ENCODE data around the gene TACC2. TPM values are rescaled to one million over a fixed set of nuclear protein-coding genes. Genes with fewer than 3 reads are reported as not detected.
"Not testable (repeated sequence)": the region's sequence is repeated elsewhere in the genome, so short reads cannot be mapped to it uniquely, and the experiment has no call there.

The TACC2 gene
- total RNA-seq, 2 donors from 2014 or later, result 210 to 237 TPM

DNA sequence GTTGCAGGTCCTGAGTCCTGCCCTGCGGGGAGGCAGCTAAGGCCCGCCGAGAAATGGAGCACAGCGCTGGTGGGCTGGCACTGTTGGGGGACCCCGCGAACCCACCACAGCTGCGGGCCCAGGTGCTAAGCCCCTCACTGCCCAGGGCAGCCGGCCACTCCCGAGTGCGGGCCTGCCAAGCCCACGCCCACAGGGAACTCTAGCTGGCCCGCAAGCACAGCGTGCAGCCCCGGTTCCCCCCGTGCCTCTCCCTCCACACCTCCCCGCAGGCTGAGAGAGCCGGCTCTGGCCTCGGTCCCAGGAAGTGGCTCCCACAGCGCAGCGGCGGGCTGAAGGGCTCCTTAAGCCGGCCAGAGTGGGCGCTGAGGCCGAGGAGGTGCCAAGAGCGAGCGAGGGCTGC lies 10.5 kb upstream of the TACC2 start:
- DNase-seq, result no peak
- intact Hi-C loops (cut with DNase I), result loop anchor here in 1 of 2 donors (10.0 kb wide), 1 partner anchor 66 kb away; no protein-coding TSS in a partner anchor
- no peak for ATAC-seq

DNA sequence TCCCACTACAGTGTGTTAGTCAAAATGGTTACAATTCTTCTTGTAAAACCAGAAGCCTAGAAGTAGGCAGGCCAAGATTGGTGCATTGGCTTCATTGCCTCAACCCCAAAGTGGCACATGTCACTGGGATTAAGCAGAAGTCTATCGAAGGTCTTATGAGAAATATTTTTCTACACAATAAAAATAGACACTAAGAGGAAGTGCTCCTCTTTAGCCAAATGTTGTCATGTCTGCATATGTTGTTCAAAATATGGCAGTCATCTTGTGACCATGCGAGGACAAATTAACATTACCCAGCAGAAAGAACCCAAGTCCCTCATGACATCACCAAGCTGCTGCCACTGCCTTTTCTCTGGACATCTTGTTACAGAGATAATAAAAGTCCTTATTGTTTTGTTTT lies 7.6 kb upstream of the TACC2 start:
- intact Hi-C loops (cut with DNase I), result no loop called here
- no peak for ATAC-seq
- DNase-seq, result no peak

DNA sequence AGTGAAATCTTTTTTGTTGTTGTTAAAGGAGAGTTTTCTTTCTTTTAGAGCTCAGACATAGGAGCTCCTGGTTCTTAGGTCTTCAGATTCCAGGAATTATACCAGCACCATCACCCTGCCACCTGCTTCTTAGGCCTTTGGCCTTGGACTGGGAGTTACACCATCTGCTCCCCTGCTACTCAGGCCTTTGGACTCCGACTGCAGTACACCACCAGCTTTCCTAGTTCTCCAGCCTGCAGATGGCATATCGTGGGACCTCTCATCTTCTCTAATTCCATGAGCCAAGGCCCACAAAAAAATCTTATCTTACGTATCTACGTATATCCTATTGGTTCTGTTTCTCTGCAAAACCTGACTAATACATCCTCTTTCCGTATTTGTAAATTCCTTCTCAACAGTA lies 5.1 kb upstream of the TACC2 start:
- DNase-seq (no peak), ATAC-seq (no peak)
- intact Hi-C loops (cut with DNase I), result no loop called here

DNA sequence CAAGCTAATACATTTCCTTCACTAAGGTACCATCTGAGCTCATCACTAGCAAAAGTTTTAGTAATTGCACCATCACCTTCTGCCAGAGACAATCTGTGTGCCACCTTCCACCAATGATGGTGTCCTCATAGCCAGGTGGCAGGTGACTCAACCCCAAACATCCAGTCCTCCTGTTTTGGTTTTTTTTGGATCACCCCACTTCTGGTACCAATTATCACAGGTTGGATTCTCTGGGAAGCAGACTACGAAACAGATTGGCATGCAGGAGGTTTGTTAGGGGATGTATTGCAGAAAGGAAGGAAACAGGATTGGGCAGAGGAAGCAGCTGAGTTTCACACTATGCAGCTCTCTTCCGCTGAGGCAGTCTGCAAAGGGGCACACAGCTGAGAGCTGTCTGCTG lies 4.5 kb upstream of the TACC2 start:
- intact Hi-C loops (cut with DNase I), result no loop called here
- DNase-seq (no peak), ATAC-seq (no peak)

DNA sequence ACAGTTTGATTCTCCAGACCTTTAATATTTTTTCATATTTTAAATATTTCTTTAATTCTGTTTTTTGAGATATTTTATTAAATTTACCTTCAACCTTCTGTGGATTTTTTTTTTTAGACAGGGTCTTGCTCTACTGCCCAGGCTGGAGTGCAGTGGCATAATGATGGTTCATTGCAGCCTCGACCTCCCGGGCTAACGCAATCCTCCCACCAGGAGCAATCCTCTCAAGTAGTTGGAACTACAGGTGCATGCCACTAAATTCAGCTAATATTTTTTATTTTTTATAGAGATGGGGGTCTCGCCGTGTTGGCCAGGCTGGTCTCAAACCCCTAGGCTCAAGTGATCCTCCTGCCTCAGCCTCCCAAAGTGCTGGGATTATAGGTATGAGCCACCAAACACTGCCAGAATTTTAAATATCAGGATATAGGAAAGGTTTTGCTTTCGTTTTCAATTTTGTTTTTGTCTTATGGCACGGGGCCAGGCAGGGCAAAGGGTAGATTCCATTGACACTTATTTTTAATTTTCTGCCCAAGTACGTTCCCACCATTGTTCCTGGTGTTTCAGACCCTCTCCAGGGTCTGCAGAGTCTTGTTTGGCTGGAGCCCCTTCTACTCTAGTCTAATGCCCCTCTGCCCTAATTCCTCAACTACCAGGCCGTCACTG lies 1.2 kb downstream of the TACC2 start:
- ATAC-seq (no peak), DNase-seq (no peak)
- intact Hi-C loops (cut with DNase I), result no loop called here

DNA sequence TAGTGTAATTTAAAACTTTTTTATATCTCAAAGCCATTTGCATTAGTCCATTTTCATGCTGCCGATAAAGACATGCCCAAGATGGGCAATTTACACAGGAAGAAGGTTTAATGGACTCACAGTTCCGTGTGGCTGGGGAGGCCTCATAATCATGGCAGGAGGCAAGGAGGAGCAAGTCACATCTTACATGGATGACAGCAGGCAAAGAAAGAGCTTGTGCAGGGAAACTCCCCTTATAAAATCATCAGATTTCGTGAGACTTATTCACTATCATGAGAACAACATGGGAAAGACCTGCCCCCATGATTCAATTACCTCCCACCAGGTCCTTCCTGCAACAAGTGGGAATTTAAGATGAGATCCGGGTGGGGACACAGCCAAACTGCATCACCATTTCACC lies 2.8 kb downstream of the TACC2 start:
- intact Hi-C loops (cut with DNase I); ATAC-seq; DNase-seq: not testable (repeated sequence)

DNA sequence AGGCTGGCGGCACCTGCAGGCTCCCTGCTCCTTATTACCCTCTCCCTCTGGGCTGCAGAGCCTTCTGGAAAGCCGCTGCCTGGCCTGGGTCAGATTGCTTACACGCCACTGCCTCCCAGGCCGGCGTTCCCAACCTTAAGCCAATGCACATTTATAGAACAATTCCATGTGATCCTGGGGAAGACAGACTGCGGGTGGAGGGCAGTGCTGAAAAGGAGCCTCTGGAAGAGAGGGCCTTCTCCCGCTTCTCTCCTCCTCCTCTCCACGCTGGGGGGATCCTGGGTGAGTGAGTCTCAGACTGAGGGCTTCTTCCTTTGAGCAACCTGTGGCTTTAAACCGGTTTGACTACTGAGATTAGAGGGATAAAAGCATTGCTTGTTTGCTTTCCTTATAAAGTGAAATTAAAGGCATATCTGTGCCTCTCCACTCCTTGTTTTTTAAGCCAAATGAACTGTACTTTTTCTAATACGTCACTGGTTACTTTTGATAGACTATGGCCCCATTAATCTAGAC lies 5.5 kb downstream of the TACC2 start:
- intact Hi-C loops (cut with DNase I), result no loop called here
- ATAC-seq (peak; percentile 64 to 66), DNase-seq (peak; percentile 35)

DNA sequence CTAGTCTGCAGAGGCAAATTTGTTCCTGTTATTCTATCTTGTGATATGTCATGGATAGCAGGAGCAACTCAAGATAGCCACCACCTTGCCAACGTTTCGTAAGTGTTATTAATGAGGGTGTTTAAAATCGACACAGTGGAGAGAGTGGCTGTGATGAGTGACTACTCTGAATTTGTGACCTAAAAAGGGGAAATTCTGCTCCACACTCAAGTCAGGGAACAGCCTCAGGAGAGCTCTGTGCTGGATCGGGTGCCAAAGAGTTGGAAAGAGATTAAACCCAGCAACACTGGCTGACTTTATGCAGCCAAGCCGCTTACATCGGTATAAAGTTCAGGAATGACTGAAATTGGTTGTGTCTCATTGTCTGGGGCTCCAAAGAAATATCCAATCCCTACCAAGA lies 9.5 kb downstream of the TACC2 start:
- no peak for DNase-seq
- ATAC-seq, result peak; percentile 51 to 75
- intact Hi-C loops (cut with DNase I), result no loop called here

DNA sequence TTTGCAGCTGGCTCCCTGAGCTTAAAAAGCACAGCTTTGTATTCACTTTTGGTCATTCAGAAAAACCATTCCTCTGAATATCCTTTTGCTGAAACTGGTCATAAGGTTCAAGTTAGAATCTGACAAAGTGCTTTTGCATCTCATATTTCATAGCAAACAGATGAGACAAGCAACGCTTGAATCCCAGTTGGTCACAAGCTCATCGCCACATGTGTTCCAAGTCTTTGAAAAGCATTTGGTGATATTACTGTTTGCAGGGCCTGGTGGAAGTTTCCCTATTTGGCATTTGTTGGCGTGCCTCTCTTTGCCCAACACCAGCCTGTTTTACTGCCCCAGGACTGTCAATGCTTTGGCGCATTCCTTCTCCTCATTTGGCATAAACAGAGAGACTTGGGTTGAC lies 10.3 kb downstream of the TACC2 start:
- ATAC-seq, result peak; percentile 7 to 34
- DNase-seq, result no peak
- intact Hi-C loops (cut with DNase I), result no loop called here

DNA sequence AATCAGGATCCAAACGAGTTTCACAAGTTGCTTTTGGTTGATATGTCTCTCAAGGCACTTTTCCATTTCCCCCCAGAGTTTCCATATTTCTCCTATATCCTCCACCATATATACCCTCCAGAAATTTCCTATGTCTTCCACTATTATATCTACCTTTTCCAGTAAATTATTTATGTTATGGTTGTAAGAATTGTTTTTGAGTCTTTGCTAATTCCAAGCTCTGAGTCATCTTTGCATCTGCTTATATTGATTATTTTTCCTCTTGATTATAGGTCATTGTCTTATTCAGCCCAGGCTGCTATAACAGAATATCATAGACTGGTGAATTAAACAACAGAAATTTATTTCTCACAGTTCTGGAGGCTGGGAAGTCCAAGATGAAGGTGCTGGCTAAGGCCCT lies 12.7 kb downstream of the TACC2 start:
- no peak for DNase-seq
- no peak for ATAC-seq
- intact Hi-C loops (cut with DNase I), result no loop called here

DNA sequence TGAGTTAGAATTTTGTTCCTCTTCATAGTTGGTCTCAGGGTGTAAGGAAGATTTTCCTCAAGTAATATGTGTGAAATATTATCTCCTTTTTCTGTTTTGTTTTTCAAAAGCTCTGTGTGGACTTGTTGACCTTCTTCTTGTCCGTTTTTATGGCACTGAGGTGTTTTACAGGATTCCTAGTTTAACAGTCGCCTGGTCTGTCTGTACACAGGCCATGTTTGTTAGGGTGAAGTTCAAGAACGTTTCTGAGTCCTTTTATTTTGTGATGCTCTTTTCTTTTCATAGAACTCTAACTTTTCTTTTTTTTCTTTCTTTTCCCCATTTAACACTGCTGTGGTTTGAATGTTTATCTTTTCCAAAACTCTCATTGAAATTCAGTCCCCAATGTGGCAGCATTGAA lies 18.5 kb downstream of the TACC2 start:
- intact Hi-C loops (cut with DNase I), result no loop called here
- no peak for ATAC-seq
- DNase-seq, result no peak

DNA sequence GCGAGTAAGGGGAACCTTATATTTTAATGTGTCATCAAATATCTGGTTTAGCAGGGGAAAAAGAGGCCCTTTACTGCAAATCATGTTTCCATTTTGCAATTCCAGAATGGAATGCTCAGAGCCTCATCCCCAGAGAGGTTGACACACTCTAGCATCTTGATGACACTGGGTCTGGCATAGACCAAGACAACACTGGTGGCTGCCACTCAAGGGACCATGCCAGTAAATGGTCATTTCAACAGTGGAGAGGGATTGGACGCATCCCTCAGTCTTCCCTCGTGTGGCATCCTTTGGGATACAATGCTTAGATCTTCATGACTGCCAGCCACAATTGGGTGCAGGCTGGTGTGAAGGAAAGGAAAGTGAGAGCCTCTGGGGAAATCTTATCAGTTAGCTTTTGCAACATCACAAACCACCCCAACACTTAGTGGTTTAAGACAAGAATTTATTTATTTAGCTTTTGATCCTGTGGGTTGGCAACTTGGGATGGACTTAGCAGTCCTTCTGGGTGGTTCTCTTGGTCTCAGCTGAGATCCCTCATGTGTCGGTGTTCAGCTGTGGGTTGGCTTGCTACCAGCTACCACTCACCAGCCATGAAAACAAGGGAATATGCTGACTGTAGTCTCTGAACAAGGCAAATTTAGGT lies 21.6 kb downstream of the TACC2 start:
- no peak for ATAC-seq
- no peak for DNase-seq
- intact Hi-C loops (cut with DNase I), result no loop called here

DNA sequence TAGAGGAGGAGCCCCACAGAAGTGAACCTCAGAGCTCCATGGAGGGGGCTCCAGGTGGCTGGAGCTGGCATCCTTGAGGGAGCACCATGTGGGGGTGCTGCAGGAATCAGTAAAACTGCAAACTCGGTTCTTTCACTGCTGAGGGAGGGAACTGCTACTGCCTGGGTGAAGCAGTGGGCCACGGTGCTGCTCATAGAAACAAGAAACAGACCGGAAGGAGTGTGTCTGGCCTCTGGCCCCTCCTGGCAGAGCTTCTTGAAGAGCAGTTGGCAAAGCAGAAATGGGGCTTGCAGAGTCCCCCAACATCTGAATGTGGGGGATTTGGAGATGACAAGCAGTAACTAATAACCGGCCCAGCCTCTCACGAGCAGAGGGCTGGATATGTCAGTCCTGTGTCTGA lies 23.8 kb downstream of the TACC2 start:
- no peak for ATAC-seq
- no peak for DNase-seq
- intact Hi-C loops (cut with DNase I), result no loop called here

DNA sequence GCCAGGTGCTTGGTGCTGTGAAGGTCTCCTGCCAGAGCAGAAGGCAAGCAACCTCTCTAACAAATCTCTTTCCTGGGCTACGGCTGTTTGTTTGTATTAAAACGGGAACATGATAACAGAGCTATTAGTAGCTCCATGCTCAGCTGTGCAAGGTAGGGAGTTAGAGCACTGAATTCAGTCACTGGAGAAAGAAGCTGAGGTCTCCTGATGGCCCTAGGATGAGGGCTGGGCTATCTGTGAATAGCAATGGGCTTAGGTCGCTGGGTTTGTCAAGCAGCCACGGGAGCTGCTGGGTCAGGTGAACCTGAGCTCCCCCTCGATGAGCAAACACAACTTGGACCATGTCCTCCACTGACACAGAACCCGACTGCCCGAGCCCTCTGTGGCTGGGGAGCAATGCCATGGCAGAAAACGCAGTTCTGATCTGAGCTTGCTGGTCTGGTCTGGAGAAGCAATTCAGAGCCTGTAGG lies 24.4 kb downstream of the TACC2 start:
- intact Hi-C loops (cut with DNase I), result no loop called here
- peak; percentile 44 to 79 for ATAC-seq
- no peak for DNase-seq

DNA sequence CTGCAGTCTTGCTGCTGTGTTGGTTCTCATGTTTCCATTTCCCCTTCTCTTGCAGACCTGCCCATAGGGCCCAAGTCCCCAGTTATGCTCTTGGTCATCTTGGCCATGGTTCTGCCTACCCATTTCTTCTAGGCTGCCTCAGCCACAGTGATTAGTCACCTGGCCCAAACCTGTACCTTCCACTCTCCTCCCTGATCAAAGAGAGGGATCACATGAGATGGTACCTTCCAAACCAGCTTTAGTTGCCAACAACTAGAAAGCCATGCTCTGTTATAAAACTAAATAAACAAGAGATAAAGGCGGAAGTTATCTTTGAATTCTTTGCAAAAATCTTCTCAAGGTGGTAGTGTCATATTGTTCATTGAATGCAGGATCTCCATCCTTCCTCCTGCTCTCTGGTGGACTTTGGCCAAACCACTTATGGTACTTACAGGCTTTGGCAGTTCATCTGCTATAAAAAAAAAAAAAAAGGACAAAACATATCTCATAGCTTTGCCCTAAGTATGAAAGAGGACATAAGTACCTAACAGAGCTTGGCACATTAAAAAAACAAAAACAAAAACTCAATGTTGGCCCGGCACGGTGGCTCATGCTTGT lies 25.8 kb downstream of the TACC2 start:
- ATAC-seq, result peak; percentile 30 to 35
- intact Hi-C loops (cut with DNase I), result no loop called here
- no peak for DNase-seq

DNA sequence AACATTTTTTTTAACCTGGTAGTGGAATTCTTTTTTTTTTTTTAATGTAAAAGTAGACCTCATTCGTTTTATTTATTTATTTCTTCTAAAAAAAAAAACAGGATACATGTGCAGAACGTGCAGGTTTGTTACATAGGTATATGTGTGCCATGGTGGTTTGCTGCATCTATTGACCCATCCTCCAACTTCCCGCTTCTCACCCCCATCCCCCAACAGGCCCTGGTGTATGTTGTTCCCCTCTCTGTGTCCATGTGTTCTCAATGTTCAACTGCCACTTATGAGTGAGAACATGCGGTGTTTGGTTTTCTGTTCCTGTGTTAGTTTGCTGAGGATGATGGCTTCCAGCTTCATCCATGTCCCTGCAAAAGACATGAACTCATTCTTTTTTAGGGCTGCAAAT lies 29.0 kb downstream of the TACC2 start:
- intact Hi-C loops (cut with DNase I); DNase-seq; ATAC-seq: not testable (repeated sequence)

DNA sequence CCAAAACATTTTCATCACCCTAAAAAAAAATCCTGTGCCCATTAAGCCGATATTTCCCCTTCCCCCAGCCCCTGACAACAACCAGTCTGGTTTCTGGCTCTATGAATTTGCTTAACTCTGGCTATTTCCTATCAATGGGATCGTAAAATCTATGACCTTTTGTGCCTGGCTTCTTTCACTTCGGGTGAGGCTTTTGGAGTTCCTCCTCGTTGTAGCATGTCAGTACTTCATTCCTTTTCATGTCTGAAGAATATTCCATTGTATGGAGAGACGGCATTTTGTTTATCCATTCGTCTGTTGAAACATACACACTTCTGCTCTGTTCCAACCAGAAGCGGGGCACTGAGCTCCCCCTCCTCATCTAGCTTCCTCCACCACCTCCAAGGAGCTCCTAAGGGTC lies 29.5 kb downstream of the TACC2 start:
- intact Hi-C loops (cut with DNase I), result no loop called here
- DNase-seq (no peak), ATAC-seq (no peak)

DNA sequence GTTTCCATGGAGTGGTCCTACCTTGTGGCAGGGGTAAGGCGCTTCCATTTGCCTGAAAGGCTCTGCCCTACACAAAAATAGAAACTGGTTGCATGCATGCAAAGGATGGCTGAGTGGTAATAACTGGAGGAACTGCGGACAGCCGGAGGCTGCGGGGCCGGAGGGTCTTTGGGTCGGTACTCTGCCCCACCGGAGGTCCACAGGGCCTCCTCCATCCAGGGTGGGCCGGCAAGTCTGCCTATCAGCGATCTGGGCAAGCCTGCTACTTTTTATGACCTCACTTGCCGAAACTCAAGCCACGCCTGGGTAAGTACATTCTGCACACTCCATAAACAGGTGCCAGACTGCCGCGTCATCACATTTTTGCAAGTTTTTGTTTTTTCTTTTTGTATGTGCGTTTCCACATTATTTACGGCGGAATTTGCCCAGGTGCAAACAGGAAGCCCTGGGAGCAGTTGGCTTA lies 30.0 kb downstream of the TACC2 start:
- ATAC-seq, result peak; percentile 26 to 46
- DNase-seq, result no peak
- intact Hi-C loops (cut with DNase I), result no loop called here

DNA sequence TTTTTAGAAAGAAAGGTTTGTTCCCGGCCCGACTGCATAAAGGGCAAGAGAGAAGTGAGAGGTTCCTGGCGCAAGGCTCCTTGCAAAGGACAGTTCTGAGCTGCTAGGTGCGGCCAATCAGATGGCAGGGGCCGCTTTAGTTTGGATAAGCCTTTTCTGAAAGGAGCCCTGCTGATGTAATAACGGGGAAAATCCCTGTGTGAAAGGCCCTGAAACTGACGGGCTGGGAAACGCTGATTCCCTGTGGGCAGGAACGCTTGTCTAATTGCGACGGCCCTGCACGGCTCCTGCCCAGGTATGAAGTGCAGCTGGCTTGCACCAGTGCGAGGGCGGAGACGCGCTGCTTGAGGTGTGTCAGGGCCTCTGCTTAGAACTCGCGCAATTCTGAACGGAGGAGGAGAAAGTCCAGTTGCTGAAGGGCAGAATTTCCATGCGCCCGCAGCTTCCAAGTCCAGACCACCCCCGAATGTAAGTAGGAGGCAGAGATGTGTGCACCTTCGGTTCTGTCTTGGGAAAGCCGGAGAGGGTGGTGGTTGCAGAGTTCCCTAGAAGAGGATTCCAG lies 30.5 kb downstream of the TACC2 start:
- DNase-seq (no peak), ATAC-seq (peak; percentile 51 to 63)
- intact Hi-C loops (cut with DNase I), result no loop called here

DNA sequence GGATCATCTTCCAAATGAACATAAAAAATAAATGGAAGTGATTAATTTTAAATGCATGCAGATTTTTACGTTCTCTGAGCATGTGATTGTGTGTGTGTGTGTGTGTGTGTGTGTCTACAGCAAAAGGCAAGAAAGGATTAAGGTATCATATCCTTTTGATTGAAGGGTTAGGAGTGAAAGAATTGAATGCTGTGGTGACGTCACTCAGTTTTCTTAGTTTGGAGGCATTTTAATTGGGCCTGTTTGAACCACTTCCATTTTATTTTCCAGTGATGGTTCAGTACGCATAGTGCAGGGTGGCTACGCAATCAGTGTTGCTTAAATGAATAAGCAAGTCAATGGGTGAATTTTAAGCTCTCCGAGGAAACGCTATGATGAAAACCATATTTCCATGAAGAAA lies 31.3 kb downstream of the TACC2 start:
- no peak for ATAC-seq
- no peak for DNase-seq
- intact Hi-C loops (cut with DNase I), result no loop called here

Data from left cardiac atrium (tissue), 4 donors.